AG08395 (cell line): ENCODE data around the gene PAM.

Experiments
- DNase-seq: peaks from one replicate; pipeline ENCODE4 v3.0.0; 2012; ENCODE audit warnings: mixed read lengths, low spot score

The PAM gene

GRCh38 chr5:102937894-102938293 is 182.8 kb downstream of the PAM start:
- DNase-seq: no peak

- no peak for DNase-seq
Observed at GRCh38 chr5:102941111-102941510, 186.0 kb downstream of the PAM start.

- DNase-seq: no peak
Observed at GRCh38 chr5:102946414-102946813, 191.3 kb downstream of the PAM start.

GRCh38 chr5:102946971-102947370 is 191.9 kb downstream of the PAM start:
- DNase-seq: no peak

GRCh38 chr5:102955488-102955887 is 200.4 kb downstream of the PAM start:
- DNase-seq: no peak

GRCh38 chr5:102956599-102956998 is 201.5 kb downstream of the PAM start:
- no peak for DNase-seq

GRCh38 chr5:102957141-102957540 is 202.0 kb downstream of the PAM start:
- DNase-seq: no peak

GRCh38 chr5:102958481-102959011 is 203.4 kb downstream of the PAM start:
- peak; percentile 20 for DNase-seq

GRCh38 chr5:102959055-102959454 is 203.9 kb downstream of the PAM start:
- DNase-seq: peak; percentile 77

- DNase-seq: no peak
Observed at GRCh38 chr5:102961671-102962070, 206.6 kb downstream of the PAM start.

- DNase-seq: no peak
Observed at GRCh38 chr5:102965653-102966052, 210.5 kb downstream of the PAM start.

- no peak for DNase-seq
Observed at GRCh38 chr5:102969641-102970040, 214.5 kb downstream of the PAM start.

GRCh38 chr5:102971676-102972293 is 216.7 kb downstream of the PAM start:
- peak; percentile 59 for DNase-seq

- no peak for DNase-seq
Observed at GRCh38 chr5:102974177-102974576, 219.1 kb downstream of the PAM start.

GRCh38 chr5:102975045-102975444 is 219.9 kb downstream of the PAM start:
- peak; percentile 6 for DNase-seq

- DNase-seq: peak; percentile 62
Observed at GRCh38 chr5:102975457-102976182, 220.5 kb downstream of the PAM start.

GRCh38 chr5:102981957-102982635 is 227.0 kb downstream of the PAM start:
- no peak for DNase-seq

GRCh38 chr5:102986074-102986473 is 231.0 kb downstream of the PAM start:
- DNase-seq: no peak

GRCh38 chr5:102988459-102988858 is 233.4 kb downstream of the PAM start:
- DNase-seq: no peak

- DNase-seq: no peak
Observed at GRCh38 chr5:102991802-102992201, 236.7 kb downstream of the PAM start.

GRCh38 chr5:102996011-102996575 is 241.0 kb downstream of the PAM start:
- no peak for DNase-seq

GRCh38 chr5:102998224-102998623 is 243.1 kb downstream of the PAM start:
- DNase-seq: no peak

GRCh38 chr5:102999191-102999590 is 244.1 kb downstream of the PAM start:
- DNase-seq: no peak
